Activated naive CD8-positive, alpha-beta T cell treated with anti-CD3 and anti-CD28 coated beads, Interleukin-2, amount 50 U/mL, for 24 hours (primary cell): ENCODE measurements around the gene ARHGEF26.

Experiments used
- ATAC-seq: fragments of 150-1000 bp; cut with Tn5 transposase; one replicate; pipeline ENCODE4 v1.10.0; 2021
- DNase-seq: peaks from one replicate; pipeline ENCODE4 v3.0.0; 2021
- H3K27ac Mint-ChIP-seq: one replicate; pipeline ENCODE4 v1.8.0; 2021; ENCODE audit warnings: mild to moderate bottlenecking, mixed read lengths
- H3K27me3 Mint-ChIP-seq: one replicate; pipeline ENCODE4 v1.8.0; 2021; ENCODE audit warnings: mixed read lengths
- H3K36me3 Mint-ChIP-seq: one replicate; pipeline ENCODE4 v1.8.0; 2021; ENCODE audit warnings: low read depth, mixed read lengths
- H3K4me1 Mint-ChIP-seq: one replicate; pipeline ENCODE4 v1.8.0; 2021; ENCODE audit warnings: mixed read lengths
- H3K4me3 Mint-ChIP-seq: one replicate; pipeline ENCODE4 v1.8.0; 2021; ENCODE audit warnings: mild to moderate bottlenecking, moderate library complexity, mixed read lengths
- H3K9me3 Mint-ChIP-seq: one replicate; pipeline ENCODE4 v1.8.0; 2021; ENCODE audit warnings: mixed read lengths

The ARHGEF26 gene

GRCh38 chr3:154228561-154229216 lies 107.5 kb downstream of the ARHGEF26 start:
- DNase-seq (no peak), ATAC-seq (no peak)
- Mint-ChIP-seq H3K36me3 (no peaks in the 10 kb centered on the region), H3K9me3 (no peaks in the 10 kb centered on the region), H3K27ac (no peak overlapping the region), H3K4me3 (no peak overlapping the region), H3K27me3 (peaks cover 11% of the 10 kb centered on the region), H3K4me1 (no peaks in the 10 kb centered on the region)

- Mint-ChIP-seq H3K27ac (no peak overlapping the region), H3K9me3 (no peaks in the 10 kb centered on the region), H3K4me3 (no peak overlapping the region), H3K4me1 (no peaks in the 10 kb centered on the region), H3K36me3 (no peaks in the 10 kb centered on the region), H3K27me3 (peaks cover 14% of the 10 kb centered on the region)
- no peak for DNase-seq
- no peak for ATAC-seq
These were observed 108.0 kb downstream of the ARHGEF26 start for GRCh38 chr3:154229217-154229590.

- Mint-ChIP-seq H3K4me1 (peaks cover 7% of the 10 kb centered on the region), H3K9me3 (no peaks in the 10 kb centered on the region), H3K36me3 (no peaks in the 10 kb centered on the region), H3K4me3 (no peak overlapping the region), H3K27ac (no peak overlapping the region), H3K27me3 (peaks cover 33% of the 10 kb centered on the region)
- no peak for ATAC-seq
- DNase-seq, result no peak
These were observed 114.1 kb downstream of the ARHGEF26 start for GRCh38 chr3:154235330-154235729.

GRCh38 chr3:154236331-154236730 lies 115.1 kb downstream of the ARHGEF26 start:
- no peak overlapping the region for H3K4me3 Mint-ChIP-seq

GRCh38 chr3:154240235-154240634 lies 119.0 kb downstream of the ARHGEF26 start:
- Mint-ChIP-seq H3K4me3 (no peak overlapping the region), H3K36me3 (no peaks in the 10 kb centered on the region)
- ATAC-seq, result no peak

More at GRCh38 chr3:154236331-154236730, 115.1 kb downstream of the ARHGEF26 start:
- Mint-ChIP-seq H3K27ac (no peak overlapping the region), H3K27me3 (peaks cover 33% of the 10 kb centered on the region), H3K4me1 (peaks cover 7% of the 10 kb centered on the region), H3K9me3 (no peaks in the 10 kb centered on the region), H3K36me3 (no peaks in the 10 kb centered on the region)
- ATAC-seq, result no peak
- DNase-seq, result no peak

GRCh38 chr3:154241496-154241895 lies 120.3 kb downstream of the ARHGEF26 start:
- no peak for DNase-seq
- Mint-ChIP-seq H3K9me3 (no peaks in the 10 kb centered on the region), H3K27ac (no peak overlapping the region), H3K27me3 (peaks cover 21% of the 10 kb centered on the region), H3K4me3 (no peak overlapping the region), H3K36me3 (no peaks in the 10 kb centered on the region), H3K4me1 (peaks cover 7% of the 10 kb centered on the region)
- ATAC-seq, result no peak

More at GRCh38 chr3:154240235-154240634, 119.0 kb downstream of the ARHGEF26 start:
- Mint-ChIP-seq H3K27me3 (peaks cover 21% of the 10 kb centered on the region), H3K9me3 (no peaks in the 10 kb centered on the region), H3K27ac (no peak overlapping the region), H3K4me1 (peaks cover 7% of the 10 kb centered on the region)
- DNase-seq, result no peak

GRCh38 chr3:154242766-154243165 lies 121.6 kb downstream of the ARHGEF26 start:
- DNase-seq (no peak), ATAC-seq (no peak)
- H3K27ac Mint-ChIP-seq, result no peak overlapping the region
- no peak overlapping the region for H3K4me3 Mint-ChIP-seq
- no peaks in the 10 kb centered on the region for H3K9me3 Mint-ChIP-seq
- peaks cover 3% of the 10 kb centered on the region for H3K4me1 Mint-ChIP-seq
- peaks cover 17% of the 10 kb centered on the region for H3K27me3 Mint-ChIP-seq
- no peaks in the 10 kb centered on the region for H3K36me3 Mint-ChIP-seq

- Mint-ChIP-seq H3K36me3 (no peaks in the 10 kb centered on the region), H3K27me3 (peaks cover 13% of the 10 kb centered on the region)
- no peak for DNase-seq
These were observed 122.2 kb downstream of the ARHGEF26 start for GRCh38 chr3:154243353-154243752.

GRCh38 chr3:154244644-154245043 lies 123.5 kb downstream of the ARHGEF26 start:
- ATAC-seq, result no peak
- H3K36me3 Mint-ChIP-seq, result peaks cover 3% of the 10 kb centered on the region
- no peak overlapping the region for H3K27ac Mint-ChIP-seq
- DNase-seq, result no peak
- peaks cover 3% of the 10 kb centered on the region for H3K27me3 Mint-ChIP-seq
- H3K4me1 Mint-ChIP-seq, result no peaks in the 10 kb centered on the region
- no peak overlapping the region for H3K4me3 Mint-ChIP-seq
- H3K9me3 Mint-ChIP-seq, result no peaks in the 10 kb centered on the region

More at GRCh38 chr3:154243353-154243752, 122.2 kb downstream of the ARHGEF26 start:
- Mint-ChIP-seq H3K4me3 (no peak overlapping the region), H3K27ac (no peak overlapping the region), H3K9me3 (no peaks in the 10 kb centered on the region), H3K4me1 (no peaks in the 10 kb centered on the region)
- ATAC-seq, result no peak

- no peak overlapping the region for H3K4me3 Mint-ChIP-seq
- H3K27ac Mint-ChIP-seq, result no peak overlapping the region
- peaks cover 16% of the 10 kb centered on the region for H3K36me3 Mint-ChIP-seq
- H3K27me3 Mint-ChIP-seq, result no peaks in the 10 kb centered on the region
- peaks cover 1% of the 10 kb centered on the region for H3K4me1 Mint-ChIP-seq
- no peaks in the 10 kb centered on the region for H3K9me3 Mint-ChIP-seq
- no peak for ATAC-seq
- DNase-seq, result no peak
These were observed 126.7 kb downstream of the ARHGEF26 start for GRCh38 chr3:154247806-154248415.

- peaks cover 22% of the 10 kb centered on the region for H3K36me3 Mint-ChIP-seq
- DNase-seq (no peak), ATAC-seq (no peak)
- H3K4me1 Mint-ChIP-seq, result peaks cover 2% of the 10 kb centered on the region
- no peaks in the 10 kb centered on the region for H3K27me3 Mint-ChIP-seq
- no peak overlapping the region for H3K27ac Mint-ChIP-seq
- H3K4me3 Mint-ChIP-seq, result no peak overlapping the region
- no peaks in the 10 kb centered on the region for H3K9me3 Mint-ChIP-seq
These were observed 129.1 kb downstream of the ARHGEF26 start for GRCh38 chr3:154250291-154250690.

GRCh38 chr3:154251610-154252009 lies 130.4 kb downstream of the ARHGEF26 start:
- Mint-ChIP-seq H3K4me3 (no peak overlapping the region), H3K27me3 (no peaks in the 10 kb centered on the region), H3K27ac (no peak overlapping the region), H3K36me3 (peaks cover 28% of the 10 kb centered on the region), H3K9me3 (no peaks in the 10 kb centered on the region), H3K4me1 (peaks cover 2% of the 10 kb centered on the region)
- ATAC-seq (no peak), DNase-seq (no peak)

GRCh38 chr3:154252759-154253638 lies 131.8 kb downstream of the ARHGEF26 start:
- Mint-ChIP-seq H3K4me3 (no peak overlapping the region), H3K4me1 (peaks cover 2% of the 10 kb centered on the region), H3K27ac (no peak overlapping the region), H3K9me3 (no peaks in the 10 kb centered on the region), H3K27me3 (no peaks in the 10 kb centered on the region), H3K36me3 (peaks cover 37% of the 10 kb centered on the region)
- ATAC-seq, result peak; percentile 72
- DNase-seq, result peak; percentile 77

GRCh38 chr3:154254527-154254926 lies 133.3 kb downstream of the ARHGEF26 start:
- ATAC-seq (no peak), DNase-seq (no peak)
- Mint-ChIP-seq H3K4me3 (no peak overlapping the region), H3K4me1 (peaks cover 2% of the 10 kb centered on the region), H3K36me3 (peaks cover 47% of the 10 kb centered on the region), H3K27me3 (no peaks in the 10 kb centered on the region), H3K9me3 (no peaks in the 10 kb centered on the region), H3K27ac (no peak overlapping the region)

GRCh38 chr3:154273381-154273780 lies 152.2 kb downstream of the ARHGEF26 start:
- ATAC-seq, result no peak
- peaks cover 75% of the 10 kb centered on the region for H3K36me3 Mint-ChIP-seq
- no peaks in the 10 kb centered on the region for H3K4me1 Mint-ChIP-seq
- H3K27ac Mint-ChIP-seq, result no peak overlapping the region
- DNase-seq, result no peak
- H3K4me3 Mint-ChIP-seq, result no peak overlapping the region
- no peaks in the 10 kb centered on the region for H3K27me3 Mint-ChIP-seq
- H3K9me3 Mint-ChIP-seq, result no peaks in the 10 kb centered on the region
